ENCODE results near the gene MFAP4.

GRCh38 chr17:19412984-19413383 lies 26.0 kb upstream of the MFAP4 start:
- TF ChIP-seq POLR2AphosphoS5 (IDR thresholded peaks at IDR 0.05) = no peak
- TF ChIP-seq, protein P1, sequence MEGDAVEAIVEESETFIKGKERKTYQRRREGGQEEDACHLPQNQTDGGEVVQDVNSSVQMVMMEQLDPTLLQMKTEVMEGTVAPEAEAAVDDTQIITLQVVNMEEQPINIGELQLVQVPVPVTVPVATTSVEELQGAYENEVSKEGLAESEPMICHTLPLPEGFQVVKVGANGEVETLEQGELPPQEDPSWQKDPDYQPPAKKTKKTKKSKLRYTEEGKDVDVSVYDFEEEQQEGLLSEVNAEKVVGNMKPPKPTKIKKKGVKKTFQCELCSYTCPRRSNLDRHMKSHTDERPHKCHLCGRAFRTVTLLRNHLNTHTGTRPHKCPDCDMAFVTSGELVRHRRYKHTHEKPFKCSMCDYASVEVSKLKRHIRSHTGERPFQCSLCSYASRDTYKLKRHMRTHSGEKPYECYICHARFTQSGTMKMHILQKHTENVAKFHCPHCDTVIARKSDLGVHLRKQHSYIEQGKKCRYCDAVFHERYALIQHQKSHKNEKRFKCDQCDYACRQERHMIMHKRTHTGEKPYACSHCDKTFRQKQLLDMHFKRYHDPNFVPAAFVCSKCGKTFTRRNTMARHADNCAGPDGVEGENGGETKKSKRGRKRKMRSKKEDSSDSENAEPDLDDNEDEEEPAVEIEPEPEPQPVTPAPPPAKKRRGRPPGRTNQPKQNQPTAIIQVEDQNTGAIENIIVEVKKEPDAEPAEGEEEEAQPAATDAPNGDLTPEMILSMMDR (IDR thresholded peaks at IDR 0.05) = no peak
- TF ChIP-seq POLR2A (IDR thresholded peaks at IDR 0.05; ENCODE audit: low read depth) = no peak
- no peak for TF ChIP-seq EP300 (IDR thresholded peaks at IDR 0.05)

Measured in esophagus muscularis mucosa (tissue), 4 donors.